A549 (cell line): ENCODE results near the gene PIAS2. TPM values are rescaled to one million over a fixed set of nuclear protein-coding genes. Genes with fewer than 3 reads are reported as not detected.

Source experiments
- ATAC-seq, 2 experiments: fragments of 200-7000 bp in 1 of 2; fragments of >200 bp in 1 of 2; cut with Nextera tagmentation in 1 of 2; cut with Tn5 transposase in 1 of 2; 3 replicates each; pipeline versions ENCODE4 v1.8.0 to v1.9.1; 2018 to 2020; ENCODE audit warnings: mild to moderate bottlenecking in 1 of 2, moderate library complexity in 1 of 2
- CTCF ChIA-PET: fragments of 300-600 bp; sonication (Branson Sonifier 250); formaldehyde crosslinking; extraction: SDS; loops from one replicate; lab custom pipeline; 2021; ENCODE audit warnings: antibody characterized with exemption, inconsistent platforms; lab: Yijun Ruan, JAX
- POLR2A ChIA-PET: fragments of 350-600 bp; formaldehyde crosslinking; extraction: SDS; loops from one replicate; lab custom pipeline; 2021; ENCODE audit warnings: antibody characterized with exemption, inconsistent platforms; lab: Yijun Ruan, JAX
- DNase-seq, 2 experiments: peaks; one replicate each; pipeline versions ENCODE4 v3.0.0 to v3.0.0-alpha.2; 2011 to 2016; ENCODE audit warnings: low read depth in 1 of 2, low spot score in 1 of 2
- FAIRE-seq: peaks from 2 replicates; lab custom pipeline; 2011; peaks lifted over from hg19 to GRCh38; lab: Jason Lieb, UNC
- H3K27ac ChIP-seq, 2 experiments: fragments of >200 bp; sonication (Bioruptor Twin); formaldehyde crosslinking; 3 replicates each; pipeline ENCODE4 v1.5.1; 2016 to 2017
- H3K4me1 ChIP-seq: fragments of >200 bp; sonication (Bioruptor Twin); formaldehyde crosslinking; 3 replicates; pipeline ENCODE4 v1.6.1; 2016
- H3K4me2 ChIP-seq: fragments of >200 bp; sonication (Bioruptor Twin); formaldehyde crosslinking; 3 replicates; pipeline ENCODE4 v1.6.1; 2016
- H3K4me3 ChIP-seq: fragments of >200 bp; sonication (Bioruptor Twin); formaldehyde crosslinking; 3 replicates; pipeline ENCODE4 v1.5.1; 2016
- H3K9me3 ChIP-seq: fragments of >200 bp; sonication (Bioruptor Twin); formaldehyde crosslinking; 3 replicates; pipeline ENCODE4 v1.6.1; 2016
- BHLHE40 ChIP-seq: IDR thresholded peaks from 2 replicates; pipeline ENCODE4 v1.6.1; 2012; ENCODE audit warnings: low read depth, low read length, inconsistent platforms
- CBX8 ChIP-seq: fragments of 200-600 bp; sonication (generic); IDR thresholded peaks from 2 replicates; pipeline ENCODE4 v1.6.1; 2016
- EHF ChIP-seq: fragments of 250-450 bp; sonication (Bioruptor Pico); IDR thresholded peaks from 2 replicates; pipeline ENCODE4 v1.5.0; 2020; ENCODE audit warnings: mild to moderate bottlenecking
- EHMT2 ChIP-seq: fragments of 200-600 bp; sonication (generic); IDR thresholded peaks from 2 replicates; pipeline ENCODE4 v1.6.1; 2016; ENCODE audit warnings: antibody characterized with exemption, low read depth, mild to moderate bottlenecking, moderate library complexity
- FOSB ChIP-seq: fragments of 250-450 bp; sonication (Bioruptor Pico); IDR thresholded peaks from 2 replicates; pipeline ENCODE4 v1.5.0; 2020; ENCODE audit warnings: mild to moderate bottlenecking, moderate library complexity
- GATA3 ChIP-seq: IDR thresholded peaks from 2 replicates; pipeline ENCODE4 v1.6.1; 2012; ENCODE audit warnings: borderline replicate concordance
- HDAC2 ChIP-seq: fragments of 200-600 bp; sonication (generic); IDR thresholded peaks from 2 replicates; pipeline ENCODE4 v1.6.1; 2016
- HMGXB4 ChIP-seq: fragments of 250-450 bp; sonication (Bioruptor Pico); IDR thresholded peaks from 2 replicates; pipeline ENCODE4 v1.5.0; 2021; ENCODE audit warnings: mild to moderate bottlenecking, moderate library complexity, borderline replicate concordance
- MAFK ChIP-seq: fragments of 450-650 bp; IDR thresholded peaks from 2 replicates; pipeline ENCODE4 v1.6.1; 2014; ENCODE audit not compliant: partially characterized antibody
- NFE2L2 ChIP-seq: fragments of 150-350 bp; conservative IDR thresholded peaks from 2 replicates; pipeline ENCODE4 v1.6.1; 2014; ENCODE audit warnings: low read length
- NPAS2 ChIP-seq: fragments of 250-450 bp; sonication (Bioruptor Pico); IDR thresholded peaks from 2 replicates; pipeline ENCODE4 v1.8.0; 2022; ENCODE audit warnings: mild to moderate bottlenecking, moderate library complexity, borderline replicate concordance
- NR3C1 ChIP-seq: fragments of >200 bp; sonication (Bioruptor Twin); formaldehyde crosslinking; IDR thresholded peaks from 3 replicates; pipeline ENCODE4 v1.6.1; 2017
- RARB ChIP-seq: fragments of 250-450 bp; sonication (Bioruptor Pico); IDR thresholded peaks from 2 replicates; pipeline ENCODE4 v1.8.0; 2021; ENCODE audit warnings: mild to moderate bottlenecking, moderate library complexity
- RCOR1 ChIP-seq: fragments of 150-350 bp; IDR thresholded peaks from 2 replicates; pipeline ENCODE4 v1.6.1; 2014; ENCODE audit warnings: antibody characterized with exemption, low read length, low read depth
- REST ChIP-seq: fragments of 200-600 bp; sonication (generic); IDR thresholded peaks from 2 replicates; pipeline ENCODE4 v1.6.1; 2016; ENCODE audit warnings: antibody characterized with exemption, mild to moderate bottlenecking, moderate library complexity
- RNF2 ChIP-seq: fragments of 200-600 bp; sonication (generic); IDR thresholded peaks from 2 replicates; pipeline ENCODE4 v1.6.1; 2016; ENCODE audit warnings: low read depth, mild to moderate bottlenecking, antibody characterized with exemption, moderate library complexity, borderline replicate concordance
- USF2 ChIP-seq: fragments of 450-650 bp; IDR thresholded peaks from 2 replicates; pipeline ENCODE4 v1.6.1; 2014; ENCODE audit warnings: antibody characterized with exemption
- WGBS: methylation state at CpG from one replicate; pipeline ENCODE4 v1.1.6; 2017; ENCODE audit errors: missing lambda C conversion rate; 5-methylcytosine and 5-hydroxymethylcytosine counted together
- polyA plus RNA-seq, 4 experiments: library from polyadenylated mRNA; depleted of rRNA in 3 of 4; stranded (reverse); fragments of >200 nt; fragmentation: RNase III in 1 of 4; extraction: RNeasy Plus Mini Kit Qiagen cat#74134 plus additional on column Dnase treatment in 1 of 4; gene quantifications; 2 replicates in 3 of 4; 3 replicates in 1 of 4; pipeline ENCODE4 v1.2.3, GENCODE V29; 2011 to 2017

The PIAS2 gene
- polyA plus RNA-seq, 2 of the 4 experiments (the other 2 are of a cell fraction), result 6.7 to 6.8 TPM

GRCh38 chr18:46886893-46887292, 30.4 kb downstream of the PIAS2 start:
- H3K4me1 ChIP-seq, result no peaks in the 10 kb centered on the region
- no peak overlapping the region for H3K4me3 ChIP-seq
- H3K9me3 ChIP-seq, result peaks cover 15% of the 10 kb centered on the region; the same call in 2 of the 3 replicates
- DNase-seq (no peak), ATAC-seq (no peak), FAIRE-seq (no peak)
- no peak overlapping the region for H3K27ac ChIP-seq
- CTCF ChIA-PET, result no interaction called here
- 80% methylated on average over 2 of the region's 2 CpGs for WGBS
- TF ChIP-seq NFE2L2 (no peak), HMGXB4 (no peak), CBX8 (no peak), NR3C1 (no peak), MAFK (no peak)
- TF ChIP-seq, all 56 proteins: peak for 0
- H3K4me2 ChIP-seq, result no peak overlapping the region
- POLR2A ChIA-PET, result no interaction called here

- TF ChIP-seq BHLHE40 (no peak), RARB (no peak), CBX8 (no peak), MAFK (no peak), HDAC2 (no peak), GATA3 (no peak), NPAS2 (CRISPR knock-in tag) (no peak), EHMT2 (no peak)
- DNase-seq (no peak), FAIRE-seq (no peak), ATAC-seq (no peak)
- ChIA-PET CTCF (no interaction called here), POLR2A (no interaction called here)
- Histone ChIP-seq H3K4me1 (no peaks in the 10 kb centered on the region), H3K4me3 (no peak overlapping the region), H3K9me3 (peaks cover 15% of the 10 kb centered on the region), H3K4me2 (no peak overlapping the region), H3K27ac (no peak overlapping the region)
- WGBS, result 94% methylated on average over 4 of the region's 4 CpGs
Observed at GRCh38 chr18:46883180-46883579, 34.1 kb downstream of the PIAS2 start.

GRCh38 chr18:46877329-46877987, 39.8 kb downstream of the PIAS2 start:
- Histone ChIP-seq H3K27ac (no peak overlapping the region), H3K4me3 (no peak overlapping the region), H3K9me3 (peaks cover 24% of the 10 kb centered on the region), H3K4me1 (no peaks in the 10 kb centered on the region), H3K4me2 (no peak overlapping the region)
- ChIA-PET CTCF (interaction anchor here (0.9 kb wide), 1 partner anchor 18 kb away, joined by 3 read pairs; no protein-coding TSS in a partner anchor), POLR2A (interaction anchor here (0.8 kb wide), 1 partner anchor 40 kb away, joined by 3 read pairs; the partner anchor contains the start of genes KATNAL2 and PIAS2)
- DNase-seq, result no peak
- WGBS, result 90% methylated on average over 15 of the region's 15 CpGs
- TF ChIP-seq FOSB (CRISPR knock-in tag) (no peak), USF2 (no peak), RNF2 (no peak), NPAS2 (CRISPR knock-in tag) (no peak), EHF (CRISPR knock-in tag) (no peak), RCOR1 (no peak), HDAC2 (no peak), REST (no peak)
- FAIRE-seq, result no peak
- ATAC-seq, result no peak
